GM20431 (cell line): ENCODE data around the gene NUCB2.

Experiments used
- in situ Hi-C: fragments of 300-500 bp; cut with MseI, MboI; formaldehyde crosslinking; loops from one replicate; pipeline ENCODE4 v1.15.0; 2020; ENCODE audit warnings: low sequenced_read_pairs; ENCODE audit not compliant: unreplicated experiment

NUCB2 gene

DNA sequence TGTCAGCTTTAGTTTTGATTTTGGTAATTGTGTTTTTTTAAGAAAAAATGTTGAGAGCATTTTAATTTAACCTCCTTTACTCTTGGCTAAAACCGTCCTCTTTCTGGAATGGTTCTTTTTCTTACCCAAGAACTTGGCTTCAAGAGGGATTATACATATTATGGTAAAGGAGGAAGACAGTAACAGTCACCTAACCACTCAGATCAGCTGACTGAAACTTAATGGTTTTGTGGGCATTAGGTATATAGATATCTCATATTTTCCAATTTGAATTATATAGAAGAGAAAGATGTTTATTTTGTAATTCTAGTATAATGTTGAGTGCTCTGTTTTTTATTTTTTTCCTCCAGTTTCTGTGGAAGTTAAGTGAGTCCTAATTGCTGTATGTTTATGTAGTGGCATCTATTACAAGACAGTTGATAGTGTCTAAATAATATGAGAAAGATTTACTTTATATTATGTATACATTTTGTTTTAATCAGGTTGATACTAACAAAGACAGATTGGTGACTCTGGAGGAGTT lies 38.4 kb downstream of the NUCB2 start:
- in situ Hi-C loops: no loop called here

- in situ Hi-C loops: no loop called here
Observed at GRCh38 chr11:17328871-17329494, 52.4 kb downstream of the NUCB2 start.

DNA sequence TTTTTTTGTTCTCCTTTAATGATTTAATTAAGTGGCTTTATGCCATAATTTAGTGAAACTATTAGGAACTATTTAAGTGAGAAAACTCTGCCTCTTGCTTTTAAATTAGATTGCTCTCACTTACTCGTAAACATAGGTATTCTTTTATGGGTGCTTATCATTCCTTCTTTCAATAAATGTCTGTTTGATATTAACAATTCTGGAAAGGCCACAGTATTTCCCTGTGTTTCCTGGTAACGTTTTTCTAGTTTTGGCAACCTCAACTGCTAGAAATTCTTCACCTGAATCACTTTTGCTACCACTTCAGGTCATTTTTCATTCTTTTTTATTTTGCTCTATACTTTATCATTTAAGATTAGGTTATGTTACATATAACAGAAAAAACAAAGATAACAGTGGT lies 55.1 kb downstream of the NUCB2 start:
- in situ Hi-C loops: no loop called here

DNA sequence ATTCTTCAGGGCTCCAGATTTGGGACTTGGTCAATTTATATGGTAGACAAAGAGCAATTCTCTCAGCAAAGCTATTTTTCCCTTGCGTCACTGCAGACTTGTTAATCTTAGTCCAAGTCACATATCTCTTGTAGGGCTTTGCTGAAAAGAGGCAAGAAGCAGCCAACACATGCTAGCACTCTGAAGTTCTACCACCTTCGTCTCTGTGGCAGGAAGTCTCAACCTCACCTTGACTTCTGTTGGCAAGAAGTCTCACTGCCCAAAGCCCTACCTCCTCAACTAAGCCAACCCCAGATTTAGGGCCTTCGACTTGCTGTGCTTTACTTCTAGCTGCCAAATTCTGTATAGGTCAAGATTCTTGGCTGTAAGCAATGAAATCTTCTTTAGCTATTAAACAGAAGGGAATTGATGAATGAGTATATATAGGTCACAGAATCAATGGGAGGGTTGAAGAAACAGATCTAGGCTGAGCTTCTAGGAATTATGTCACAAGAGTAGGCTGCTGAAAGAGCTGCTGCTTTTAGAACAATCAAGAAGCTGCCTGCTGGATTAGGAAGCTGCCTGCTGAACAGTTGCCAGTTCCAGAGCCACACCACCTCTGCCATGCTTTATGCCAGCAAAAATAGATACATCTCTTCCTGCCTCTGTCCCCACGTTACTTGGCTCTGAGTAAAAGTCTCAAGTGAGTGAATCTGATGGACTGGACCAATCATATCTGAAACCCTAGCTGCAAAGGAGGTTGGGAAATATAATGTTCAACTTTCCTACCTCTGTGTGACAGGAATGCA lies 57.5 kb downstream of the NUCB2 start:
- in situ Hi-C loops: no loop called here

DNA sequence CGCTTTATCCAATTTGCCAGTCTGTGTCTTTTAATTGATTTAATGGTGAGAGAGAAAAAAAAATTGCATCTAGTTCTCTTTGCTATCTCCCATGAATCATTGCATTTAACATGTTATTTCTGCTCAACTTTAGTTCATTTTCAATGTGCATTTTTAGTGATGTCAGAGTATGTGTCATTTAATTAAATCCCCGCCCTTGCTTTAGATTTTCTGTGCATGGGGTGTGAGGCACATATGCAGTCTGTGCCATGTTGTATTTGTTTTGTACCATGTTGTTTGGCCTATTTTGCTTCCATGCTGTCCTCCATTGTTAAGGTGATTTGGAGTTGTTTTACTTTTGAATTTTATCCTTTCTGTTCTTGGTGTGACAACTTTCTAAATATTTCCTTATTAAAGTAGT lies 66.7 kb downstream of the NUCB2 start:
- in situ Hi-C loops: no loop called here

DNA sequence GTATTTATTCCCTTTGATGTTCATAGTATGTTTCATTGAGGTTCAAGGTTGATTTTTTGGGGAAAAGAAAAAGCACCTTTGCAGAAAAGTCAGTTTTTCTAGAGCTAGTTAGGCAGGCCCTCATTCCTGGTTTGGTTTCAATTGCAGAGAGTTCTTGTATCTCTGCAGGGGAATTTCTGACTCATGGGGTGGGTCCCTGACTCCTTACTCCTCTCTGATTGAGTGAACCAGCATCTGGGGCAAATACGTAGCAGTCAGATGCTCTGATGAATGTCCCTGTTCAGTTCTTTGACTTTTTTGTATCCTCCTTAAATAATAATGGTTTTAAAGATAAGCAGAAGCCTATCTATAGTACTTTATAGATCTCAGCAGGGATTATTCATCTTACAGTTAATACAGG lies 67.4 kb downstream of the NUCB2 start:
- in situ Hi-C loops: no loop called here

DNA sequence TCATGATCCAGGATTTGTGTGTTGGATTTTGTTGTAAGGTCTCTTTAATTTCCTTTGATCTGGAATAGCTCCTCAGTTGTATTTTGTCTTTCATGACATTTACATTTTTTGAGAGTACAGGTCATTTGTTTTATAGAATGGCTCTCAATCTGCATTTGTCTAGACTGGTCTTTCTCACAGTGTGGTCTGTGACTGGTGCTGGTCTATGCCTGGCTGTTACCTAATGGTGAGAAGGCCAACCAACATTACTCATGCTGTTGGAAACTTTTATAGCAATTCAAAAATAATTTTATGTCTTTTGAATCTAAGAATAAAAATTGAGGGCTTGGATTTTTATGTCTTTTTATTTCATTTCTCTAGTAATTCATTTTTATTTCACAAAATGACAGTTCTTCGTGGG lies 71.1 kb downstream of the NUCB2 start:
- in situ Hi-C loops: no loop called here

DNA sequence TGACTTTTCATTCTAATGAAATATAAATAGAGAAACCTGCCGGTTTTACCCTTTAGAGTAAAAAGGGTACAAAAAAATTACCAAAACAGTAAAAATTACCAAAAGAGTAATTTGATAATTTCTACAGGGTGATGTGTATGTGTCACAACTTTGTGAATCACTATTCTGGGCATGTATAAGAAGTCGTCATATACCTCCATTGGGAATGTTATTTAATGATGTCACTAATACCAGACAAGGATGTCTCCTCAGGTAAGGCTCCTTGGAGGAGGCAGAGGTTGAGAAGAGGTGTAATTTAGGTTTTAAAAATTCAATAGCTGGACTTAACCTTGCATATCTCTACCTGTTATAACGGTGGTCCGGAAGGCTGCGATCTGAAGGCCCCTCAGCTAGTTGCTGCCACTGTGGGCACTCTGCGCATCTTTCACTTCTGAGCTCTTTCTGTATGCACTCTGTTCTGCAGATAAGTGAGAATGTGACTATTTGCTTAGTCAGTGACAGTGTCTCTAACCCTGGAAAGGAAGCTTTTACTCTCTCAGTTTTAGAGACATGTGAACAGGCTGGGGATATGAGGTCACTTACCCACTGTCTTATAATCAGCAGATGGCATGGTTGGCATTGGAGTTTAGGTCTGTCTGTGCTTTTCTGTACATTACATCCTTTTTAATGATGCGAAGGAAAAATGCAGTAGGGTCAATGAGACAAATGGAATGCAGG lies 74.1 kb downstream of the NUCB2 start:
- in situ Hi-C loops: loop anchor here (25.0 kb wide), 1 partner anchor 113 kb away; no protein-coding TSS in a partner anchor

- in situ Hi-C loops: loop anchor here (25.0 kb wide), 1 partner anchor 114 kb away; no protein-coding TSS in a partner anchor
Observed at GRCh38 chr11:17351172-17351509, 74.6 kb downstream of the NUCB2 start.

- in situ Hi-C loops: loop anchor here (25.0 kb wide), 1 partner anchor 114 kb away; no protein-coding TSS in a partner anchor
Observed at GRCh38 chr11:17351510-17352176, 75.1 kb downstream of the NUCB2 start, which contains the start of gene NCR3LG1. Gene NCR3LG1, plus strand, starts transcription at chr11:17351800. Its CDS starts 170 bp downstream, at chr11:17351970.

DNA sequence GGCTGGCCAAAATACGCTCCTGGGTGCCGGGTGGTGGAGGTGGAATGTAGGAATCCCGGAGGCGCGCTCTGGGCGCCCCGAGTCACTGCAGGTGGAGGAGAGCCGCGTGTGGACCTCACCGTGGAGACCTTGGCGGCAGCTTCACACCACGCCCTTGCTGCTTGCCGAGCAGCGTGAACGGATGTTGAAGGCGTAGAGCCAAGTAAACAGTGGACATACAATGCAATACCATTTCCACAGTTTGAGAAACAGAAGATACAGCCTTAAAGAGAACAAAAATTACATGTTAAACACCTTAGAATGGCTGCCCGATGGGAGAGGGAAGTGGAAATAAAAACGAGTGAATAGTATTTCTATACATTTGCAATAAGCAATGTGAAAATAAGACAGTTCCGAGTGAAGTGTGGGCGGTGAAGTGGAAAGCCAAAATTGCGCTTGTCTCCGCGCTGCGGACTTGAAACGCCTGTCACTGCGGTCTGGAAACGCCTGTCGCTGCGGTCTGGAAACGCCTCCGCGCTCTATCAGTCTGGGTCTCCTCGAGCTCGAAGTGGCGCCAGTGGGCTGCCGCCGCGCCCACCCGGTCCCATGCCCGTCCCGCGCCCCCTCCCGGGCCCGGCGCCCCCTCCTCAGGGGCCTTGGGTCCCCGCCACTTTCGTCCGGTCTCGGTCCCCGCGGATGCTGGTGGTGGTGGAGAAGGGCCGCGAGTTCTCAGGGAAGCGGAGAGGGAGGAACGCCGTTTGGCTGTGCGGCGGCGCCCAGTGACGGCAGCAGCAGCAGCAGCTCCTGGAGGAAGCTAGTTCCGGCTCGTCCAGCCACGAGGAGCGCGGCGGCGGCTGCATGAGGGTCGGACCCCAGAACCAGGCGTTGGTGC lies 76.6 kb downstream of the NUCB2 start:
- in situ Hi-C loops: loop anchor here (25.0 kb wide), 1 partner anchor 116 kb away; no protein-coding TSS in a partner anchor

- in situ Hi-C loops: loop anchor here (25.0 kb wide), 1 partner anchor 117 kb away; no protein-coding TSS in a partner anchor
Observed at GRCh38 chr11:17353821-17354600, 77.5 kb downstream of the NUCB2 start.

GRCh38 chr11:17354601-17354991 lies 78.1 kb downstream of the NUCB2 start:
- in situ Hi-C loops: loop anchor here (25.0 kb wide), 1 partner anchor 117 kb away; no protein-coding TSS in a partner anchor

GRCh38 chr11:17366495-17366894 lies 90.0 kb downstream of the NUCB2 start:
- in situ Hi-C loops: loop anchor here (25.0 kb wide), 1 partner anchor 129 kb away; no protein-coding TSS in a partner anchor

GRCh38 chr11:17368551-17368950 lies 92.0 kb downstream of the NUCB2 start:
- in situ Hi-C loops: loop anchor here (25.0 kb wide), 1 partner anchor 131 kb away; no protein-coding TSS in a partner anchor

DNA sequence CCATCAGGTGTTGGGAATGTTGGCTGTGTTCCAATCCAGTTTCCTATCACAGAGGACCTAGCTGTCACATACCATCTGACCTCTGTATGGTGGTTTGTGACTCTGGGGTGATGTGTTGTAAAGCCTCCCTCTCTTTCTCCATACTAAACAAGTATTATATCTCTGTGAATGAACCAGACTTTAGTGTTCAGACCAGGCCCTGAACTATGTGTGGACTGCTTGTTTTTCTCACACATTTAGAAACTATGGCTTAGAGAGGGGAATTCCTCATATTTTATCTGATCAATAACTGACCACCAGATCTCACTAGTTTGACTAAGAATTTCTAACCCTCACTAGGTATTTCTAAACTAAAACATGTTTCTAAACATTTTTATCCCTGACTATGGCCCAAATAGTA lies 92.6 kb downstream of the NUCB2 start:
- in situ Hi-C loops: loop anchor here (25.0 kb wide), 1 partner anchor 132 kb away; no protein-coding TSS in a partner anchor

- in situ Hi-C loops: loop anchor here (25.0 kb wide), 1 partner anchor 132 kb away; no protein-coding TSS in a partner anchor
Observed at GRCh38 chr11:17369684-17370243, 93.2 kb downstream of the NUCB2 start.

DNA sequence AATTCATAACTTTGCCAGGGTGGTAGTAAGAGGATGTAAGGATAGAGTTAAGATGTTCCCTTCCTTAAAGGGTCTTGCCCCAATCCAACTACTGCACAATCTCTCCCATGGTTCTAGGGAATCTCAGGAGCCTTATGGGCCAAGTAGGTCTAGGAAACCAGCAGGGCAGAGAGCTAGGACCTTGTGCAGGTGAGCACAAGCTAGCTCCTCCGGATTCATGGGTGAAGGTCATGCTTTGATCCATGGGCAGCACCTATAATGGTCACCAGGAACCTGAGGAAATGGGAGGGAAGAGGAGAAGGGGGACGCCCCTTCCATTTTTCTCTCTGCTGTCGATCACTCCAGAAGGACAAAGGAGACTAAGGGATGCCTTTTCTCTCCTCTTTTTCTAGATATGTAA lies 95.1 kb downstream of the NUCB2 start:
- in situ Hi-C loops: loop anchor here (25.0 kb wide), 1 partner anchor 134 kb away; no protein-coding TSS in a partner anchor
